ENCODE data around the gene NAA80. TPM values are rescaled to one million over a fixed set of nuclear protein-coding genes. Genes with fewer than 3 reads are reported as not detected.

NAA80 gene
- total and polyA plus RNA-seq, 2 of the 13 experiments (the other 11 are each of a cell fraction or from before 2014, with no cell fraction given), result 3.4 to 8.7 TPM

GRCh38 chr3:50260027-50260941 is 38.9 kb downstream of the NAA80 start (continued):
- TF ChIP-seq ZNF407 (CRISPR knock-in tag; IDR thresholded peaks at IDR 0.05; ENCODE audit: not compliant biosample characterization), result peak; percentile 88
- TF ChIP-seq KDM4B (CRISPR knock-in tag; IDR thresholded peaks at IDR 0.05), result no peak
- TF ChIP-seq ZNF672 (CRISPR knock-in tag; IDR thresholded peaks at IDR 0.05), result no peak
- TF ChIP-seq FOXP4 (CRISPR knock-in tag; IDR thresholded peaks at IDR 0.05), result peak; percentile 67; the same call in 1 of the 2 replicates
- no peak for TF ChIP-seq ZNF512 (CRISPR knock-in tag; IDR thresholded peaks at IDR 0.05)
- no peak for TF ChIP-seq ZEB1 (IDR thresholded peaks at IDR 0.05; ENCODE audit: insufficient replicate concordance, low read depth)
- TF ChIP-seq ETV6 (CRISPR knock-in tag; conservative IDR thresholded peaks at IDR 0.05), result 0 out of 2 replicates have a peak, but pooled peaks have one; percentile 42
- TF ChIP-seq ZNF446 (CRISPR knock-in tag; IDR thresholded peaks at IDR 0.05), result no peak
- peak; percentile 95 for TF ChIP-seq ZNF639 (CRISPR knock-in tag; conservative IDR thresholded peaks at IDR 0.05)
- no peak for TF ChIP-seq LBX2 (CRISPR knock-in tag; IDR thresholded peaks at IDR 0.05; ENCODE audit: borderline replicate concordance)
- TF ChIP-seq BATF2 (CRISPR knock-in tag; IDR thresholded peaks at IDR 0.05), result no peak; the same call in 1 of the 2 replicates
- no peak for TF ChIP-seq CBX1 (IDR thresholded peaks at IDR 0.05; ENCODE audit: low read depth)
